Caco-2 (cell line): ENCODE data around the gene GPSM1. TPM values are rescaled to one million over a fixed set of nuclear protein-coding genes. Genes with fewer than 3 reads are reported as not detected.

ENCODE experiments used
- BruUV-seq: library from RNA; stranded (reverse); fragments of 400-500 nt; replicated peaks from 2 replicates; lab custom pipeline; 2021; lab: Mats Ljungman, UMichigan
- CTCF ChIA-PET: fragments of 300-600 bp; sonication (Branson Sonifier 250); formaldehyde crosslinking; loops from one replicate; lab custom pipeline; 2022; ENCODE audit warnings: antibody characterized with exemption; lab: Charles Lee
- POLR2A ChIA-PET: fragments of 300-600 bp; sonication (Branson Sonifier 250); formaldehyde crosslinking; loops from one replicate; lab custom pipeline; 2022; ENCODE audit warnings: antibody characterized with exemption; lab: Charles Lee
- DNase-seq, 2 experiments: peaks; one replicate each; pipeline versions ENCODE4 v3.0.0 to v3.0.0-alpha.2; 2020 to 2022
- H3K27me3 ChIP-seq: replicated peaks from 2 replicates; pipeline ENCODE4 v1.6.0; 2011; ENCODE audit warnings: low read length; ENCODE audit not compliant: control insufficient read depth, insufficient read depth
- H3K36me3 ChIP-seq: 2 replicates; pipeline ENCODE4 v1.5.1; 2011; ENCODE audit warnings: low read length; ENCODE audit not compliant: control insufficient read depth, insufficient read depth
- H3K4me1 ChIP-seq: fragments of 250-450 bp; sonication (Bioruptor Pico); 2 replicates; pipeline ENCODE4 v1.5.1; 2020; ENCODE audit warnings: mild to moderate bottlenecking
- H3K4me3 ChIP-seq: 2 replicates; pipeline ENCODE4 v1.5.1; 2011; ENCODE audit warnings: low read depth, mild to moderate bottlenecking, control low read depth, low read length
- H3K9me3 ChIP-seq: fragments of 250-450 bp; sonication (Bioruptor Pico); 2 replicates; pipeline ENCODE4 v1.5.1; 2020; ENCODE audit warnings: mild to moderate bottlenecking, moderate library complexity
- H3K27ac Mint-ChIP-seq: one replicate; pipeline ENCODE4 v1.8.0; 2022; ENCODE audit warnings: mixed read lengths; ENCODE audit not compliant: unreplicated experiment
- H3K27me3 Mint-ChIP-seq: one replicate; pipeline ENCODE4 v1.8.0; 2022; ENCODE audit warnings: mixed read lengths; ENCODE audit not compliant: insufficient read depth, unreplicated experiment
- H3K36me3 Mint-ChIP-seq: one replicate; pipeline ENCODE4 v1.8.0; 2022; ENCODE audit warnings: mild to moderate bottlenecking, mixed read lengths; ENCODE audit not compliant: insufficient read depth, unreplicated experiment
- H3K4me1 Mint-ChIP-seq: one replicate; pipeline ENCODE4 v1.8.0; 2022; ENCODE audit warnings: low read depth, mixed read lengths; ENCODE audit not compliant: unreplicated experiment
- H3K4me3 Mint-ChIP-seq: one replicate; pipeline ENCODE4 v1.8.0; 2022; ENCODE audit warnings: mild to moderate bottlenecking, moderate library complexity, mixed read lengths; ENCODE audit not compliant: unreplicated experiment
- H3K9me3 Mint-ChIP-seq: one replicate; pipeline ENCODE4 v1.8.0; 2022; ENCODE audit warnings: mixed read lengths; ENCODE audit not compliant: unreplicated experiment
- intact Hi-C: fragments of 100-400 bp; cut with micrococcal nuclease; formaldehyde crosslinking; loops from one replicate; pipeline ENCODE4 v1.10.0; 2022; ENCODE audit not compliant: unreplicated experiment
- total RNA-seq: library from RNA; stranded (reverse); gene quantifications from 2 replicates; pipeline ENCODE4 v1.2.3, GENCODE V29; 2022
- TF ChIP-seq, protein P1 (sequence below), 2 experiments: fragments of 200-600 bp in 1 of 2; IDR thresholded peaks; 1 replicate in 1 of 2; 2 replicates in 1 of 2; pipeline versions ENCODE4 v1.5.1 to v1.8.0; 2011 to 2022; ENCODE audit warnings: antibody characterized with exemption in 1 of 2, control low read depth in 1 of 2, inconsistent platforms in 1 of 2, low read depth in 1 of 2, low read length in 1 of 2, mild to moderate bottlenecking in 1 of 2, moderate library complexity in 1 of 2; ENCODE audit not compliant: insufficient read depth in 1 of 2, severe bottlenecking in 1 of 2, unreplicated experiment in 1 of 2

Gene GPSM1
- total RNA-seq, 1 experiment from 2014 or later: 25.7 TPM

DNA sequence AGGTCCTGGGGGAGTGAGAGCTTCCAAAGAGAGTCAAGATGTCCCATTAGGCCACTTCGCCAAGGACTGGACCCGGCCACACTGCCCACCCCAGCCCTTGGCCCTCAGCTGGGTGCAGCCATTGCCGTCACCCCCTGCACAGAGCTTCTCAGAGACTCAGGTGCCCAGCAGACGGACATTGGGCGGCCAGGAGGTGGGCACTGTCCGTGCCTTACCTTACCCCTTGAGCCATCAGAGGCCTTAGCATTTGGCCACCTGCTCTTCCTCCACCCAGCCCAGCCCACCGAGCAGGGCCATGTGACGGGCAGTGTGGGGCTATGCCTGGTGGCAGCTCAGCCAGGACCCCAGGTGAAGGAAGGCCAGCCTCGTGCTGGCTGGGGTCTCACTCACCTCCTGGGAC, 39.5 kb downstream of the GPSM1 start:
- no TSS peak for BruUV-seq
- TF ChIP-seq, protein P1, sequence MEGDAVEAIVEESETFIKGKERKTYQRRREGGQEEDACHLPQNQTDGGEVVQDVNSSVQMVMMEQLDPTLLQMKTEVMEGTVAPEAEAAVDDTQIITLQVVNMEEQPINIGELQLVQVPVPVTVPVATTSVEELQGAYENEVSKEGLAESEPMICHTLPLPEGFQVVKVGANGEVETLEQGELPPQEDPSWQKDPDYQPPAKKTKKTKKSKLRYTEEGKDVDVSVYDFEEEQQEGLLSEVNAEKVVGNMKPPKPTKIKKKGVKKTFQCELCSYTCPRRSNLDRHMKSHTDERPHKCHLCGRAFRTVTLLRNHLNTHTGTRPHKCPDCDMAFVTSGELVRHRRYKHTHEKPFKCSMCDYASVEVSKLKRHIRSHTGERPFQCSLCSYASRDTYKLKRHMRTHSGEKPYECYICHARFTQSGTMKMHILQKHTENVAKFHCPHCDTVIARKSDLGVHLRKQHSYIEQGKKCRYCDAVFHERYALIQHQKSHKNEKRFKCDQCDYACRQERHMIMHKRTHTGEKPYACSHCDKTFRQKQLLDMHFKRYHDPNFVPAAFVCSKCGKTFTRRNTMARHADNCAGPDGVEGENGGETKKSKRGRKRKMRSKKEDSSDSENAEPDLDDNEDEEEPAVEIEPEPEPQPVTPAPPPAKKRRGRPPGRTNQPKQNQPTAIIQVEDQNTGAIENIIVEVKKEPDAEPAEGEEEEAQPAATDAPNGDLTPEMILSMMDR (IDR thresholded peaks at IDR 0.05; ENCODE audit: insufficient read depth in 1 of 2, low read depth in 1 of 2, low read length in 1 of 2, severe bottlenecking in 1 of 2, unreplicated experiment in 1 of 2): no peak
- no peaks in the 10 kb centered on the region for H3K4me1 Mint-ChIP-seq
- Histone ChIP-seq H3K27me3 (no peaks in the 10 kb centered on the region), H3K4me1 (peaks cover 7% of the 10 kb centered on the region), H3K36me3 (no peaks in the 10 kb centered on the region), H3K9me3 (no peaks in the 10 kb centered on the region), H3K4me3 (no peak overlapping the region)
- DNase-seq: no peak
- H3K9me3 Mint-ChIP-seq: no peaks in the 10 kb centered on the region
- H3K27ac Mint-ChIP-seq: no peak overlapping the region
- no peaks in the 10 kb centered on the region for H3K27me3 Mint-ChIP-seq
- ChIA-PET CTCF (interaction anchor here (1.8 kb wide), 1 partner anchor 21 kb away, joined by 12 read pairs; no protein-coding TSS in a partner anchor), POLR2A (no interaction called here)
- H3K4me3 Mint-ChIP-seq: no peak overlapping the region
- H3K36me3 Mint-ChIP-seq: peaks cover 39% of the 10 kb centered on the region
- intact Hi-C loops: no loop called here

DNA sequence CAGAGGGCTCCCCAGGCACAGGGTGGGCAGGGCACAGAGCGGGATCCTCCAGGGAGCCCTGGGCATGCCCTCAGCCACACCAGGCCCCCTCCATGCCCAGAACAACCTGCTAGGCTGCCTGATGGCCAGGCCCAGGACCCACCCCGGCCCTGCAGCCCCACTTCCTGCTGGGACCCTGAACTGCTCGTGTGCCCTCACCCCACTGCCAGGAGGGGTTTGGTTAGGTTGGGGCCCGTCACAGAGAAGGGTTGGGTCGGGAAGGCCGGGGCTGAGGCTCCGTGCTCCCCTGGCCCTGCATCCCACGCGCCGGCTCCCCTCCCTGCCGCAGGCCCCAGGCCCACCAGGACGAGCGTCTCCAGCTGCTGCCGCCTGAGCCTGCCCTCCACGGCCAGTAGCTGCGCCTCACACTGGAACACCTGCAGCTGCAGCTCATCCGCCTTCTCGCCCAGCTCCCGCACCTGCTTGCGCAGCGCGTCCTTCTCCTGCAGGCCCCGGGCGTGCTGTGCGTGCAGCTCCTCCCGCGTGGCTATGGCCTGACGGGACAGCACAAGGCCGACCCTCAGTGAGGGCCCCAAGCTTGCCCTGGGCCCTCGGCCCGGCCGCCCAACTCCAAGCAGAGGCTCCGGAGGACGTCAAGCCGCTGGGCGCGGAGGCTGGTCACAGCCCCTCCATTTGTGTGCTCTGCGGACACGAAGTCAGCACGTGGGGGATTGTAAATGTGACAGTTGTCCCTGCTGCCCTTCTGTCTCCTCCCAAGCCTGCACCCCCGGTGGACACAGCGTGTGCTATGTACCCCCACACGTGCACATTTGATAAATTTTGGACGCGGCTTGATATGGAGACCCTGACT, 40.2 kb downstream of the GPSM1 start:
- H3K9me3 ChIP-seq: no peaks in the 10 kb centered on the region
- Mint-ChIP-seq H3K27ac (no peak overlapping the region), H3K4me1 (peaks cover under 1% of the 10 kb centered on the region), H3K36me3 (peaks cover 34% of the 10 kb centered on the region), H3K27me3 (no peaks in the 10 kb centered on the region), H3K4me3 (no peak overlapping the region), H3K9me3 (no peaks in the 10 kb centered on the region)
- intact Hi-C loops: no loop called here
- ChIA-PET CTCF (interaction anchor here (1.8 kb wide), 1 partner anchor 22 kb away, joined by 12 read pairs; no protein-coding TSS in a partner anchor), POLR2A (no interaction called here)
- peaks cover 13% of the 10 kb centered on the region for H3K4me1 ChIP-seq
- H3K36me3 ChIP-seq: no peaks in the 10 kb centered on the region
- H3K27me3 ChIP-seq: no peaks in the 10 kb centered on the region
- no peak for DNase-seq
- TF ChIP-seq, protein P1 (IDR thresholded peaks at IDR 0.05; ENCODE audit: insufficient read depth in 1 of 2, low read depth in 1 of 2, low read length in 1 of 2, severe bottlenecking in 1 of 2, unreplicated experiment in 1 of 2): no peak
- no TSS peak for BruUV-seq
- H3K4me3 ChIP-seq: no peak overlapping the region

DNA sequence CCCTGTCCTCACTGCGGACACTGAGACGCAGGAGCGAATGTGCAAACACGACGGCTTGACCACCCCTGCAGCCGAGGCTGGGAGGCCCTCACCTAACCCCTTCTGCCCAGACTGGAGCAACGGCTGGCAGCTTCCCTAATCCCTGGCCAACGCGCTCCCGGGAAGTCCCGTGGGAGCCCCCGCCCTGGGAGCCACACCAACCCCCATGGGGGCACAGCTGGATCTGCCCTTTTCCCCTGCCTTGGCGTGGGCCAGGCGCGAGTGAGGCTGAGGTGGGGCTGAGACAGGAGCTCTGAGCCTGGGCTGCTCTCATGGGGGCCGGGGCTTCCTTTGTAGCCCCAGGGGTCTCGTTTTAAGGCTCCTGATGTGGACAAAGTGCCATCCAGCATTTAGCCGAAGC, 40.9 kb downstream of the GPSM1 start:
- intact Hi-C loops: no loop called here
- H3K27me3 ChIP-seq: no peaks in the 10 kb centered on the region
- peaks cover 32% of the 10 kb centered on the region for H3K36me3 Mint-ChIP-seq
- no peaks in the 10 kb centered on the region for H3K36me3 ChIP-seq
- no peak overlapping the region for H3K4me3 Mint-ChIP-seq
- no TSS peak for BruUV-seq
- H3K4me3 ChIP-seq: no peak overlapping the region
- peaks cover 7% of the 10 kb centered on the region for H3K4me1 Mint-ChIP-seq
- H3K9me3 Mint-ChIP-seq: no peaks in the 10 kb centered on the region
- no peaks in the 10 kb centered on the region for H3K9me3 ChIP-seq
- peaks cover 19% of the 10 kb centered on the region for H3K4me1 ChIP-seq
- TF ChIP-seq, protein P1 (IDR thresholded peaks at IDR 0.05; ENCODE audit: insufficient read depth in 1 of 2, low read depth in 1 of 2, low read length in 1 of 2, severe bottlenecking in 1 of 2, unreplicated experiment in 1 of 2): no peak
- ChIA-PET CTCF (no interaction called here), POLR2A (no interaction called here)
- DNase-seq: no peak
- no peak overlapping the region for H3K27ac Mint-ChIP-seq
- no peaks in the 10 kb centered on the region for H3K27me3 Mint-ChIP-seq
